GM23248 (cell line): ENCODE measurements around the gene HAUS6. TPM values are rescaled to one million over a fixed set of nuclear protein-coding genes. Genes with fewer than 3 reads are reported as not detected.
A peak's percentile ranks its signal among the peaks of the same experiment; 100 is the strongest.
"Not testable (repeated sequence)": the region's sequence is repeated elsewhere in the genome, so short reads cannot be mapped to it uniquely, and the experiment has no call there.

Experiments used
- DNase-seq: peaks from one replicate; pipeline ENCODE4 v3.0.0-alpha.2; 2015
- H2AFZ ChIP-seq: fragments of 200-600 bp; sonication (generic); 2 replicates; pipeline ENCODE4 v1.6.1; 2016; ENCODE audit warnings: antibody characterized with exemption
- H3F3A ChIP-seq: fragments of 200-600 bp; sonication (generic); 2 replicates; pipeline ENCODE4 v1.6.1; 2016; ENCODE audit warnings: mild to moderate bottlenecking, antibody characterized with exemption, mixed run types; ENCODE audit not compliant: insufficient read depth
- H3K27ac ChIP-seq: fragments of 200-600 bp; sonication (generic); 2 replicates; pipeline ENCODE4 v1.5.1; 2016; ENCODE audit warnings: mild to moderate bottlenecking
- H3K27me3 ChIP-seq: fragments of 200-600 bp; sonication (generic); replicated peaks from 2 replicates; pipeline ENCODE4 v1.6.1; 2016; ENCODE audit warnings: mild to moderate bottlenecking; ENCODE audit not compliant: insufficient read depth
- H3K36me3 ChIP-seq: fragments of 200-600 bp; sonication (generic); 2 replicates; pipeline ENCODE4 v1.6.1; 2016; ENCODE audit warnings: low read depth, mild to moderate bottlenecking
- H3K4me1 ChIP-seq: fragments of 200-600 bp; sonication (generic); 2 replicates; pipeline ENCODE4 v1.6.1; 2016; ENCODE audit warnings: mild to moderate bottlenecking; ENCODE audit not compliant: insufficient read depth
- H3K4me2 ChIP-seq: fragments of 200-600 bp; sonication (generic); one replicate; pipeline ENCODE4 v1.6.1; 2016; ENCODE audit warnings: mild to moderate bottlenecking; ENCODE audit not compliant: unreplicated experiment
- H3K4me3 ChIP-seq: fragments of 200-600 bp; sonication (generic); 2 replicates; pipeline ENCODE4 v1.5.1; 2016; ENCODE audit warnings: mild to moderate bottlenecking
- H3K79me2 ChIP-seq: fragments of 200-600 bp; sonication (generic); 2 replicates; pipeline ENCODE4 v1.6.1; 2016; ENCODE audit warnings: mild to moderate bottlenecking; ENCODE audit not compliant: insufficient read depth
- H3K9ac ChIP-seq: fragments of 200-600 bp; sonication (generic); 2 replicates; pipeline ENCODE4 v1.6.1; 2016; ENCODE audit warnings: mild to moderate bottlenecking
- H3K9me2 ChIP-seq: fragments of 200-600 bp; sonication (generic); 2 replicates; pipeline ENCODE4 v1.6.1; 2016; ENCODE audit warnings: mixed run types, mild to moderate bottlenecking, moderate library complexity; ENCODE audit not compliant: insufficient read depth
- H3K9me3 ChIP-seq: fragments of 200-600 bp; sonication (generic); one replicate; pipeline ENCODE4 v1.6.1; 2017; ENCODE audit warnings: low read depth
- H4K20me1 ChIP-seq: fragments of 200-600 bp; sonication (generic); 2 replicates; pipeline ENCODE4 v1.6.0; 2016; ENCODE audit not compliant: insufficient read depth
- EZH2 ChIP-seq: fragments of 200-600 bp; sonication (generic); IDR thresholded peaks from 2 replicates; pipeline ENCODE4 v1.6.1; 2018; ENCODE audit warnings: antibody characterized with exemption, mild to moderate bottlenecking; ENCODE audit not compliant: insufficient read depth, poor library complexity, severe bottlenecking
- EZH2phosphoT487 ChIP-seq: fragments of 200-600 bp; sonication (generic); IDR thresholded peaks from 2 replicates; pipeline ENCODE4 v1.6.1; 2018; ENCODE audit warnings: antibody characterized with exemption, moderate library complexity, mild to moderate bottlenecking, low read depth; ENCODE audit not compliant: insufficient read depth
- WGBS, 2 experiments: methylation state at CpG; one replicate each; pipeline ENCODE4 v1.1.6; 2015 to 2017; ENCODE audit warnings: low lambda C conversion rate in 2 of 2, low coverage in 1 of 2; ENCODE audit errors: missing lambda C conversion rate in 2 of 2; 5-methylcytosine and 5-hydroxymethylcytosine counted together
- in situ Hi-C: fragments of 300-500 bp; cut with MboI; formaldehyde crosslinking; loops from 2 replicates; pipeline ENCODE4 v1.15.0; 2020
- polyA plus RNA-seq: library from polyadenylated mRNA; unstranded; fragments of >200 nt; fragmentation: Nextera tagmentation; extraction: Ambion mirVana; gene quantifications from 2 replicates; pipeline ENCODE4 v1.2.1, GENCODE V29; 2016
- total RNA-seq: library from RNA; depleted of rRNA; stranded (reverse); fragments of >200 nt; shearing (Covaris generic); gene quantifications from 2 replicates; pipeline ENCODE4 v1.2.3, GENCODE V29; 2014; rRNA removed

HAUS6 gene, protein sequence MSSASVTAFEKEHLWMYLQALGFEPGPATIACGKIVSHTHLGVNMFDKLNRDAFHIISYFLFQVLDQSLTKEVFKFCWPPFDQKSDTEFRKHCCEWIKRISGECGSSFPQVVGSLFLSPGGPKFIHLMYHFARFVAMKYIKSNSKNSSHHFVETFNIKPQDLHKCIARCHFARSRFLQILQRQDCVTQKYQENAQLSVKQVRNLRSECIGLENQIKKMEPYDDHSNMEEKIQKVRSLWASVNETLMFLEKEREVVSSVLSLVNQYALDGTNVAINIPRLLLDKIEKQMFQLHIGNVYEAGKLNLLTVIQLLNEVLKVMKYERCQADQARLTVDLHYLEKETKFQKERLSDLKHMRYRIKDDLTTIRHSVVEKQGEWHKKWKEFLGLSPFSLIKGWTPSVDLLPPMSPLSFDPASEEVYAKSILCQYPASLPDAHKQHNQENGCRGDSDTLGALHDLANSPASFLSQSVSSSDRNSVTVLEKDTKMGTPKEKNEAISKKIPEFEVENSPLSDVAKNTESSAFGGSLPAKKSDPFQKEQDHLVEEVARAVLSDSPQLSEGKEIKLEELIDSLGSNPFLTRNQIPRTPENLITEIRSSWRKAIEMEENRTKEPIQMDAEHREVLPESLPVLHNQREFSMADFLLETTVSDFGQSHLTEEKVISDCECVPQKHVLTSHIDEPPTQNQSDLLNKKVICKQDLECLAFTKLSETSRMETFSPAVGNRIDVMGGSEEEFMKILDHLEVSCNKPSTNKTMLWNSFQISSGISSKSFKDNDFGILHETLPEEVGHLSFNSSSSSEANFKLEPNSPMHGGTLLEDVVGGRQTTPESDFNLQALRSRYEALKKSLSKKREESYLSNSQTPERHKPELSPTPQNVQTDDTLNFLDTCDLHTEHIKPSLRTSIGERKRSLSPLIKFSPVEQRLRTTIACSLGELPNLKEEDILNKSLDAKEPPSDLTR
- total RNA-seq (9.4 and 12.5 TPM in 2 replicates), polyA plus RNA-seq (7.0 and 7.7 TPM in 2 replicates)

DNA sequence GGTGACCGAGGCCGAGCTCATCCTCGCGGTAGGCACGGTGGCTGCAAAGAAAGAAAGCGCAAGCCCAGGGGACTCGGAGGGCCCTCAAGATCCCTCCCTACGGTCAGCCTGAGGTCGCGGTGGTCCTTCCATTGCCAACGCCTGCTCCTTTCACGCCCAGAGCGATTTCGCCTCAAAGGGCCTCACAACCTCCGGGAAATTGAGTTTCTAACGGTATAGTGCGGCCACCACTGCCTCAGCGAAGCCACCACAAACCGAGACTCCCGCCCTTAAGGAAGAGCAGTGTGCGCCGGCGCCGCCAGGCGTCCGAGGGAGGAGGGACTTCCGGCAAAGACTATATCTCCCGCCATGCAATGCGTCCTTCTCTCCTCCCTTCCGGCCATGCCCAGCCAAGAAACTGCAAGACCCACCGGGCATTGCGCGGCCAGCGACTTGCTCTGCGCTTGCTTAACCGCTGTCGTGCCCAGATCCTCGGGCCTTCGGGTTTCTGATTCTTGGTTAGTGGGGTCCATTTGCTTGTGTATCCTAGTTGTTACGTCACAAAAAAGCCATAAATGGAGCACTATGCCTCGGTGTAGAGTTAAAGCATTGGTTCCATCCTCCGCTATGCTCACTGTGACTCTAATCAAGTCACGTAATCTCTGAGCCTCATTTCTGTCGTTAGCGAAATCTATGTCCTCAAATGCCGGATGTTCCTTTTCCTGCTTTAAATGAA is at the start of gene HAUS6:
Gene HAUS6, minus strand, starts transcription at position 274 of the 715 bp plus-strand sequence. Its CDS starts 253 bp downstream, at position 21.
- peak; percentile 99 for DNase-seq
- in situ Hi-C loops = no loop called here

GRCh38 chr9:19152160-19152498 is 49.4 kb upstream of the HAUS6 start:
- H4K20me1 ChIP-seq, H3K9ac ChIP-seq, H3K4me2 ChIP-seq, H3K9me3 ChIP-seq, H2AFZ ChIP-seq, DNase-seq, in situ Hi-C loops, H3K4me3 ChIP-seq, H3K27ac ChIP-seq, H3K9me2 ChIP-seq, H3K36me3 ChIP-seq, H3K79me2 ChIP-seq, H3K27me3 ChIP-seq: not testable (repeated sequence)
- Histone ChIP-seq H3F3A (peaks cover 24% of the 10 kb centered on the region), H3K4me1 (peaks cover 21% of the 10 kb centered on the region)
- WGBS, 2 experiments = 72 to 78% methylated on average over 2 of the region's 2 CpGs

More for the DNA sequence above, at the start of gene HAUS6:
- Histone ChIP-seq H3F3A (0 out of 2 replicates have a peak, but pooled peaks cover 13% of the 10 kb centered on the region), H4K20me1 (no peaks in the 10 kb centered on the region), H3K4me3 (peak within 1 kb of the TSS; percentile 97), H3K4me2 (peak within 1 kb of the TSS; percentile 79), H3K27ac (peak within 1 kb of the TSS; percentile 73), H3K9me2 (no peaks in the 10 kb centered on the region), H3K27me3 (no peaks in the 10 kb centered on the region), H3K9ac (peak within 1 kb of the TSS; percentile 88), H2AFZ (peak within 1 kb of the TSS; percentile 86), H3K36me3 (no peaks in the 10 kb centered on the region), H3K4me1 (peaks cover 11% of the 10 kb centered on the region), H3K9me3 (no peaks in the 10 kb centered on the region), H3K79me2 (peaks cover 47% of the 10 kb centered on the region)
- TF ChIP-seq EZH2 (no peak), EZH2phosphoT487 (no peak)
- WGBS, 2 experiments = 3 to 4% methylated on average over 43 to 45 of the region's 46 CpGs

DNA sequence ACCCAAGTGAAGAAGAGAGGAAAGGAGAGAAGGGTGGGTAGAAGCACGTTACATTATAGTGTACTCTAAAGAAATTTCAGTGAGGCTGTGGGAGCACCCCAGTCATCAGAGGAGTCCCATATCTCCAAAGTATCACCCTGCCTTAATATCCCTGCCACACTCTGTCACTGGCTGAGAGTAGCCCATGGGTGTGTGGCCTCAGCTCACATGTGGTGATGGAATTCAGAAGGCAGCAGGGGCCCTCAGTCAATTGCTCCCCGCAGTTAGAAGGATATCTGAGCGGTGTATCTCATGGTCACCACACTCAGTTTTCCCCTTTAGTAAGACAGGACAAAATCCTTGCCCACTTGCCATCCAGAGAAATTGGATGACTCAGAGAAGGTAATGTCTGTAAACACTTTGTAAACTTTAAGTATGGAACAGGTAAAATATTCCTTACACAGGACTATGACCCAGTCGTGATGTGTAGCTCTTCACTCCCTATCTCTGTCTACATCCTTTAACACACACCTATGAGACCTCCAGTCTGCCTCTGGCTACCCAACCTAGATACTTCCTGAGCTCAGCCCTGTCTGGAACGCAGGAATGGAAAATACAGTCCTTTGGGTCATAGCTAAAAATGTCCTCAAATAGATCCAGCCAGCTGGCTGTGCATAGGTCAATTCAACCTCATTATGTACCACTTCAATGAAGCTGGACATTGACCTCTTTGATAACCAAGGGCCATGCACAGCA is 48.9 kb upstream of the HAUS6 start:
- no peak for DNase-seq
- Histone ChIP-seq H2AFZ (no peak overlapping the region), H3K4me3 (no peak overlapping the region), H3K4me2 (no peak overlapping the region), H3F3A (peaks cover 24% of the 10 kb centered on the region), H3K9me3 (no peaks in the 10 kb centered on the region), H3K27ac (no peak overlapping the region), H3K36me3 (no peaks in the 10 kb centered on the region), H3K79me2 (no peaks in the 10 kb centered on the region), H3K9ac (no peak overlapping the region), H3K27me3 (no peaks in the 10 kb centered on the region), H3K4me1 (peaks cover 21% of the 10 kb centered on the region), H3K9me2 (no peaks in the 10 kb centered on the region), H4K20me1 (no peaks in the 10 kb centered on the region)
- in situ Hi-C loops = no loop called here
- no peak for TF ChIP-seq EZH2
- TF ChIP-seq EZH2phosphoT487 = no peak
- 80 to 87% methylated on average over 5 of the region's 5 CpGs for WGBS, 2 experiments
